ENCODE measurements around the gene AKR1D1.
A peak's percentile ranks its signal among the peaks of the same experiment; 100 is the strongest.
"Not testable (repeated sequence)": the region's sequence is repeated elsewhere in the genome, so short reads cannot be mapped to it uniquely, and the experiment has no call there.

AKR1D1 gene

DNA sequence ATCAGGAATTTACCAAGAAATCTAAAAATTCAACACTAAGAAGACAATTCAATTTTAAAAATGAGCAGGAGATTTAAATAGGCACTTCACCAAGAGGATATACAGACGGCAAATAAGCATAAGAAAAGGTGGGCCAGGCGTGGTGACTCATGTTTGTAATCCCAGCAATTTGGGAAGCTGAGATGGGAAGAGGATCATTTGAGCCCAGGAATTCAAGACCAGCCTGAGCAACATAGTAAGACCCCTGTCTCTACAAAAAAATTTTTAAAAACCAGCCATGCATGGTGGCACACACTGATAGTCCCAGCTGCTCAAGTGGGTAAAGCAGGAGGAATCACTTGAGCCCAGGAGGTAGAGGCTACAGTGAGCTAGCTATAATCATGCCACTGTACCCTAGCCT is 3.5 kb upstream of the AKR1D1 start:
- no peak for DNase-seq (ENCODE audit: insufficient read length, low spot score)
- no peak for FAIRE-seq

- DNase-seq (ENCODE audit: insufficient read length, low spot score): no peak
- FAIRE-seq: no peak
Observed at GRCh38 chr7:138074121-138074520, 2.1 kb upstream of the AKR1D1 start.

- no peak for FAIRE-seq
Observed at GRCh38 chr7:138074540-138074939, 1.7 kb upstream of the AKR1D1 start.

GRCh38 chr7:138075350-138075749 is 909 bp upstream of the AKR1D1 start:
- DNase-seq (ENCODE audit: insufficient read length, low spot score) (no peak), FAIRE-seq (no peak)

More at GRCh38 chr7:138074540-138074939, 1.7 kb upstream of the AKR1D1 start:
- no peak for DNase-seq (ENCODE audit: insufficient read length, low spot score)

GRCh38 chr7:138075786-138076185 is 473 bp upstream of the AKR1D1 start:
- not testable (repeated sequence) for FAIRE-seq; DNase-seq (ENCODE audit: insufficient read length, low spot score)

DNA sequence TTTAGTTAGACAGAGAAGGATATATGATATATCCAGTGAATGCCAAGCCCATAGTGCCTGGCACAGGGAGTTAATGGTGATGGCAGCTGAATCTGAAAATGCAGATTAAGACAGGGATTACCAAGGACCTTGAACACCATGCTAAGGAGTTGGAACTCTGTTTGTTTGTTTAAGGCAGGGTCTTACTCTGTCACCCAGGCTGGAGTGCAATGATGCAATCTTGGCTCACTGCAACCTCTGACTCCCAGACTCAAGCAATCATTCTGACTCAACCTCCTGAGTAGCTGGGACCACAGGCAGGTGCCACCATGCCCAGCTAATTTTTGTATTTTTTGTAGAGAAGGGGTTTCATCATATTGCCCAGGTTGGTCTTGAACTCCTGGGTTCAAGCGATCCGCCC is 1.6 kb downstream of the AKR1D1 start:
- DNase-seq (ENCODE audit: insufficient read length, low spot score): no peak
- FAIRE-seq: no peak

DNA sequence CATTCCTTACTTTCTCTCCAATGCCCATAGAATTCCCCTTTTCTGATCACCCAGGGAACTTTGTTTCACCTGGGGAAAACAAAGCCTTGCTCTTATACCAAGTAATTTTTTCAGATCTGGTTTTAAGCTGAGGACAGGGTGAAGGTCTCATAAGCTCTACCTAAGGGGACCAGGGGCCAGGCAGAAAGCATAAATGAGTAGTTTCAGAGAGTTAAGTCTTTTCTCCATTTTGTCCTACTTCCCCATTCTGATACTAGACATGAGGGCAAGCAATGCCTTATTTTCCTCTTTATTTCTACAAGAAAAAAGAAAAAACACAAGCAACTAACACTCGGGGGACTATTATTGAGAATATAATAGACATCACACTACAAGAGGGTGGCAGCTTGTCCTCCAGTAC is 2.9 kb downstream of the AKR1D1 start:
- no peak for DNase-seq (ENCODE audit: insufficient read length, low spot score)
- FAIRE-seq: no peak

GRCh38 chr7:138081868-138082267 is 5.6 kb downstream of the AKR1D1 start:
- DNase-seq (ENCODE audit: insufficient read length, low spot score): no peak
- no peak for FAIRE-seq

GRCh38 chr7:138083859-138084258 is 7.6 kb downstream of the AKR1D1 start:
- no peak for FAIRE-seq
- no peak for DNase-seq (ENCODE audit: insufficient read length, low spot score)

GRCh38 chr7:138086563-138087270 is 10.5 kb downstream of the AKR1D1 start:
- DNase-seq (ENCODE audit: insufficient read length, low spot score) (no peak), FAIRE-seq (no peak)

DNA sequence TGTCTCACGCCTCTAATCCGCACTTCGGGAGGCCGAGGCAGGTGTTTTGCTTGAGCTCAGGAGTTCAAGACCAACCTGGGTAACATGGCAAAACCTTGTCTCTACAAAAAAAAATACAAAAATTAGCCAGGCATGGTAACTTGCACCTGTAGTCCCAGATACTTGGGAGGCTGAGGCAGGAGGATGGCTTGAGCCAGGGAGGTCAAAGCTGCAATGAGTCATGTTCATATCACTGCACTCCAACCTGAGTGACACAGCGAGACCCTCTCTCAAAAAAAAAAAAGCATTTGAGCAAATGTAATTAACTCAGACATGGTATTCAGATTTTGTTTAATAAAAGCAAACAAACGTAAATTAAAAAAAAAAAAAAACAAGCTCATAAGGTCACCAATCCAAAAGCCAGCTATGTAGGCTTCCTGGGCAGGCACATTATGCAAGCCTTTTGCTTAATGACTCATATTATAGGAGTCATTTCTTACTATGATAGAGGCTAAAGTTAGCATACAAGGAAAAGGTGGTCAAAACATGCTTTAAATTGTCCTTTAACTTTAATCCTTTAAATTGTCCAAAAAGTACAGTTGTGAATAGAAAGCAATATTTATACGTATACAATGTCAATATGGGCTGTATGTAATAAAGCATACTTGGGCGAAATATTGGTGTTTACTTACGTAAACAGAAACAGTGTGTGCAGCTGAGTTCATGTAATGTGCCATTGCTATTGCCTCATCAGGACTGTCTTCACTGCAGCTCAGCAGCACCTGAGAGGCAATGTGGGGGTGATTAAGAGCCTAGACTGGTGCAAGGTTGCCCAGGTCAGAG is 13.0 kb downstream of the AKR1D1 start:
- DNase-seq (ENCODE audit: insufficient read length, low spot score): no peak
- FAIRE-seq: no peak

DNA sequence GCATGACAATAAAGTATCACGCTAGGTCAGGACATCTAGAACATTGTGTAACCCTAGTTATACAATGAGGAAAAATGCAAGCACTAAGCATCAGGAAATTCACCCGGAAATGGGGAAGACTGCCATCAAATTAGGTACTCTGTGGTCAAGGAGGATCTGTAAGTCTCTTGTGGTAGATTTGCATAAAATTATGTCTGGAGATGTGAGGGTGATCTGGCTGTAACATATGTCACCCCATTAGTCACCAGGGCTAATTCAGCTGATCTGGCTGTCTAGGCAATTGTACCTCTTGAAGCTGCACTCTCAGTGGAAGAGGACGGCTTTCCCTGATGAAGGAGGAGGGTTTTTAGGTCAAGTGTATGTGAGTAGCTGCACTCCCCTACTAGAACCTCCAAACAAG is 14.8 kb downstream of the AKR1D1 start:
- no peak for FAIRE-seq
- DNase-seq (ENCODE audit: insufficient read length, low spot score): no peak

- DNase-seq (ENCODE audit: insufficient read length, low spot score); FAIRE-seq: not testable (repeated sequence)
Observed at GRCh38 chr7:138091840-138092239, 15.6 kb downstream of the AKR1D1 start.

DNA sequence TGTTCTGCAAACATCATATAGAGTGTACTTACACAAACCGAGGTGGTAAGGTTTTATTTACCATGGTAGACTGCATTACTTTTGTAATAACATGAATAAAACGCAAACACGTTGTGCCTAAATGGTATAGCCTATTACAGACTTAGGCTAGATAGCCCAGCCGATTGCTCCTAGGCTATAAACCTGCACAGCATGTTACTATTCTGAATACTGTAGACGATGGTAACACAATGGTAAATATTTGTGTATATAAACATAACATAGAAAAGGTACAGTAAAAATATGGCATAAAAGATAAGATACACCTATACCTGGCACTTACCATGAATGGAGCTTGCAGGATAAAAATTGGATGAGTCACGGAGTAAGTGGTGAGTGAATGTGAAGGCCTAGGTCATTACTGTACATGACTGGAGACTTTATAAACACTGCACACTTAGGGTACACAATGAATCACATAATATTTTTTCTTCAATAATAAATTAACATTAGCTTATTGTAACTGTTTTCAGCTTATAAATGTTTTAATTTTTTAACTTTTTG is 16.3 kb downstream of the AKR1D1 start:
- DNase-seq (ENCODE audit: insufficient read length, low spot score) (no peak), FAIRE-seq (no peak)

- no peak for DNase-seq (ENCODE audit: insufficient read length, low spot score)
- FAIRE-seq: no peak
Observed at GRCh38 chr7:138095972-138096935, 20.0 kb downstream of the AKR1D1 start.

DNA sequence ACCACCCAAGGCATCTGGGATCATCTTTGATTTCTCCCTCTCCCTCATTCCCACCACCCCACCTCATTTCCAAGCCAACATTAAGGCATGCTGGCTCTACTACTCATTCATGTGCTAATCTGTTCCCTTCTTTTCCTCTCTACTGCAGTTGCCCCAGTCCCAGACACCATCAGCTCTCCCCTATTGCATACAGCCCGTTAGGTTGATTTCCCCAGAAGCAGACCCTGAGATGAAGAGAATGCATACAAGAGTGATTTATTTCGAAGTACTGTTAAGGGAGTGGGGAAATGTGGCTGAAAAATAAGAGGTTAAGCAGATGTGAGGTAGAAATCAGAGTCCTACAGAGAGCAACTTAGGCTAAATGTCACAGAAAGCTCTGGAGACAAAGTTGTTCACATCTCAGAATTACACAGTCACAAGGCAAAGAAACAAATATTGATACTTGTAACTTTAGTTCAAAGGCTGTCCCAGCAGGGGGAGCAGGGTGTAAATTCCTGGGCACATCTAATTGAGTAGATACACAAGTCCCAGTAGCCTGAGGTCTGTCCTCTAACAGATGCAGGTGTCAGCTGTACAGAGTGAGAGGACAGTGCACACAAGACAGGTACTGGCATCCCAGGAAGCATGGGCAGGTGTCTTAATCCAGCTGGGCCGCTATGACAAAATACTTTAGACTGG is 20.9 kb downstream of the AKR1D1 start:
- DNase-seq (ENCODE audit: insufficient read length, low spot score) (no peak), FAIRE-seq (peak; percentile 57)

- DNase-seq (ENCODE audit: insufficient read length, low spot score) (no peak), FAIRE-seq (no peak)
Observed at GRCh38 chr7:138099813-138100212, 23.6 kb downstream of the AKR1D1 start.

DNA sequence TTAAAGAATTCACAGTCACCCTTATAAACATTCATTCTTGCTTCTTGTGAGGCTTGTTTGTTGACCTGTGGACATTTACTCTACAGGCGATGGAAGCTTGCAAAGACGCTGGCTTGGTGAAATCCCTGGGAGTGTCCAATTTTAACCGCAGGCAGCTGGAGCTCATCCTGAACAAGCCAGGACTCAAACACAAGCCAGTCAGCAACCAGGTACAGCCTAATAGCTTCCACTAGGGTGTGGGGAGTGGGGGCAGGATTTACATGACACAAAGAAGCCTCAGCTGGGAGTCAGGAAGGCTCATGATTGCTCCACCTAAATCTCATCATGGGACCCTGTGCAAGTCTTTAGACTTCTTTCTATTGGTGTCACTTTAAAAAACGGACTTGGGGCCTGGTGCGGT is 29.0 kb downstream of the AKR1D1 start:
- FAIRE-seq (no peak), DNase-seq (ENCODE audit: insufficient read length, low spot score) (no peak)

GRCh38 chr7:138115047-138115446 is 38.8 kb downstream of the AKR1D1 start:
- no peak for DNase-seq (ENCODE audit: insufficient read length, low spot score)

DNA sequence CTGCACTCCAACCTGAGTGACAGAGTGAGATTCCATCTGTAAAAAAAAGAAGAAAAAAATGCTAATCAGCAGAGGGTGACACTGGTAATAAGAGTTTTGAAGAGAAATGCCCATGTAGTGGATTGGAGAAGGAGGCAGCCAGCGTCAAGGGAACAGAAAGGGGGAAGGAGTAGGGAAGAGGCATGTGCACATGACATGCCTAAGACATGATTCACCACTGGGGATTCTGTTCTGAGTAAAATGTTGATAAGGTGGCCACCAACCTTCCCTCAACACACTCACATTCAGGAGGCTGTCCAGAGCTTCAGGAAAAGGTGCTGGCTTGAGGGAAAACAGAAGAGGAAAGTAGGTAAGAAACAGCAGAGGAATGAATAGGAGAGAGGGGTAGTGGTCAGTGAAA is 39.9 kb downstream of the AKR1D1 start:
- FAIRE-seq (no peak), DNase-seq (ENCODE audit: insufficient read length, low spot score) (no peak)

More at GRCh38 chr7:138115047-138115446, 38.8 kb downstream of the AKR1D1 start:
- no peak for FAIRE-seq
